ENCODE data around the gene MEOX1.

MEOX1 gene

DNA sequence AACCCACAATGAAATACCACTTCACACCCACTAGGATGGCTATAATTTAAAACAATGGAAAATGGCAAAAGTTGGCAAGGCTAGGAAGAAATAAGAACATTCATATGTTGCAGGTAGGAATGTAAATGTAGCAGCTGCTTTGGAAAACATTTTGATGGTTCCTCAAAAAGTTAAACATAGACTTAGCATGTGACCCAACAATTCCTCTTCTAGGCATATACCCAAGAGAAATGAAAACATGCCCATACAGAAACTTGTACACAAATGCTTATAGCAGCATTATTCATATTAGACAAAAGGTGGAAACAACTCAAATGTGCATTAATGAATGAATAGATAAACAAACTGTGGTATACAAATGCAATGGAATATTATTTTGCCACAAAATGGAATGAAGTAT, 36.1 kb downstream of the MEOX1 start:
- no peaks in the 10 kb centered on the region for H3K27me3 ChIP-seq (ENCODE audit: control insufficient read depth in 1 of 2, insufficient read depth in 2 of 2, low read length in 2 of 2)

DNA sequence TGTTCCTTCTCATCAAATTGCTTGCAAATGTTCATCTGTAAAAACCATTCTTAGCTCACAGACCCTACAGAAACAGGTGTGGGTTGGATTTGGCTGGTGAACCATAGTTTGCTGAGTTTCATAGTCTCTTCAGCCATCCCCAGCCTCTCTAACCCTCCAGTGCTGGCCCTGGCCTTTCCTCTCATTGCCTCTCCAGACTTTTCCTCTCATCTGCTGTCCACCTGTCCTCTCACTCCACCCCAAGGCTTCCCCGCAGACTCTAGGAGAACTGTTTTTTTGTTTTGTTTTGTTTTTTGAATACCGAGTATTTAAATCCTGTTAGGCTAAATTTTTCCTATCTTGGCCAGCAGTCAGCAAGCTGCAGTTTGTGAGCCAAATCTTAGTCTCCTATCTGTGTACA, 41.1 kb downstream of the MEOX1 start:
- Histone ChIP-seq H3K9ac (ENCODE audit: low read depth in 1 of 2, low read length in 2 of 2) (no peak overlapping the region), H3K4me1 (ENCODE audit: control insufficient read depth in 1 of 2, insufficient read depth in 2 of 2, low read length in 2 of 2) (peaks cover 0 to 3% of the 10 kb centered on the region in 2 donors), H3K27me3 (ENCODE audit: control insufficient read depth in 1 of 2, insufficient read depth in 2 of 2, low read length in 2 of 2) (no peaks in the 10 kb centered on the region), H3K4me3 (ENCODE audit: low read depth in 1 of 2, low read length in 2 of 2) (no peak overlapping the region), H3K27ac (ENCODE audit: low read depth, low read length) (no peak overlapping the region), H3K36me3 (ENCODE audit: control insufficient read depth in 1 of 2, insufficient read depth in 2 of 2, low read length in 2 of 2) (no peaks in the 10 kb centered on the region), H3K9me3 (ENCODE audit: control insufficient read depth in 1 of 2, low read length in 2 of 2) (no peaks in the 10 kb centered on the region)

More for the DNA sequence above, 36.1 kb downstream of the MEOX1 start:
- Histone ChIP-seq H3K9me3 (ENCODE audit: control insufficient read depth in 1 of 2, low read length in 2 of 2) (no peaks in the 10 kb centered on the region), H3K36me3 (ENCODE audit: control insufficient read depth in 1 of 2, insufficient read depth in 2 of 2, low read length in 2 of 2) (no peaks in the 10 kb centered on the region), H3K4me3 (ENCODE audit: low read depth in 1 of 2, low read length in 2 of 2) (no peak overlapping the region), H3K4me1 (ENCODE audit: control insufficient read depth in 1 of 2, insufficient read depth in 2 of 2, low read length in 2 of 2) (peaks cover 3 to 9% of the 10 kb centered on the region in 2 donors), H3K9ac (ENCODE audit: low read depth in 1 of 2, low read length in 2 of 2) (no peak overlapping the region), H3K27ac (ENCODE audit: low read depth, low read length) (no peak overlapping the region)

DNA sequence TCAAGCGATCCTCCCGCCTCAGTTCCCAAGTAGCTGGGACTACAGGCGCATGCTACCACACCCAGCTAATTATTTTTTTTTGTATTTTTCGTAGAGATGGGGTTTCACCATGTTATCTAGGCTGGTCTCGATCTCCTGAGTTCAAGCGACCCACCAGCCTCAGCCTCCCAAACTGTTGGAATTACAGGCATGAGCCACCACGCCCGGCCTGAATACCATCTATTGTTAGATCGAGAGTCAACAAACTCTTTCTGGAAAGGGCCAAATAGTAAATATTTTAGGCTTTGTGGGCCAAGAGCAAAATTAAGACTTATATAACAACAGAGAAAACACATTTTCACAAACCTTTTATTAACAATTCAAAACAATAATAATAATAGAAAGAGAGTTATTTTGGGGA, 41.6 kb downstream of the MEOX1 start:
- no peaks in the 10 kb centered on the region for H3K36me3 ChIP-seq (ENCODE audit: control insufficient read depth in 1 of 2, insufficient read depth in 2 of 2, low read length in 2 of 2)
- no peaks in the 10 kb centered on the region for H3K27me3 ChIP-seq (ENCODE audit: control insufficient read depth in 1 of 2, insufficient read depth in 2 of 2, low read length in 2 of 2)
- no peak overlapping the region for H3K27ac ChIP-seq (ENCODE audit: low read depth, low read length)
- no peak overlapping the region for H3K4me3 ChIP-seq (ENCODE audit: low read depth in 1 of 2, low read length in 2 of 2)
- no peaks in the 10 kb centered on the region for H3K9me3 ChIP-seq (ENCODE audit: control insufficient read depth in 1 of 2, low read length in 2 of 2)
- H3K9ac ChIP-seq (ENCODE audit: low read depth in 1 of 2, low read length in 2 of 2) = no peak overlapping the region
- peaks cover 0 to 3% of the 10 kb centered on the region in 2 donors for H3K4me1 ChIP-seq (ENCODE audit: control insufficient read depth in 1 of 2, insufficient read depth in 2 of 2, low read length in 2 of 2)

DNA sequence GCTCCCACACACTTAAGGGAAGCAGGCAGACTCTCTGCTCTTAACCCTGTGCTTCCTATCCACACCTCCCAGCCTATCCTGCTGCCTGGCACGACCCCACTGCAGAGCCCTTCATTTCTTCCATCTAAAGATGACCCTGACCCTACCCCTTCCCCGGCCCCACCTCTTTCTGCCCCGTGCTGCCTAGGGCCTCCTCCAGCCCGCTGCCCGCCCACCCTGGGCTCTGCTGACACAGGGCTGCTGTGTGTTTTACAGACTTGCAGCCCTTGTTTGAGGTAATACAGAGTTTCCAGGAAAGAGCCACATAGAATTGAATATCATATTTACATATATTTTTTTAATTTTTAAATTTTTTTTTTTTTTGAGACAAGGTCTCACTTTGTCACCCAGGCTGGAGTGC, 42.0 kb downstream of the MEOX1 start:
- no peak overlapping the region for H3K9ac ChIP-seq (ENCODE audit: low read depth in 1 of 2, low read length in 2 of 2)
- no peaks in the 10 kb centered on the region for H3K27me3 ChIP-seq (ENCODE audit: control insufficient read depth in 1 of 2, insufficient read depth in 2 of 2, low read length in 2 of 2)
- no peaks in the 10 kb centered on the region for H3K36me3 ChIP-seq (ENCODE audit: control insufficient read depth in 1 of 2, insufficient read depth in 2 of 2, low read length in 2 of 2)
- no peak overlapping the region for H3K4me3 ChIP-seq (ENCODE audit: low read depth in 1 of 2, low read length in 2 of 2)
- H3K4me1 ChIP-seq (ENCODE audit: control insufficient read depth in 1 of 2, insufficient read depth in 2 of 2, low read length in 2 of 2) = peaks cover 0 to 3% of the 10 kb centered on the region in 2 donors
- no peak overlapping the region for H3K27ac ChIP-seq (ENCODE audit: low read depth, low read length)
- H3K9me3 ChIP-seq (ENCODE audit: control insufficient read depth in 1 of 2, low read length in 2 of 2) = no peaks in the 10 kb centered on the region

DNA sequence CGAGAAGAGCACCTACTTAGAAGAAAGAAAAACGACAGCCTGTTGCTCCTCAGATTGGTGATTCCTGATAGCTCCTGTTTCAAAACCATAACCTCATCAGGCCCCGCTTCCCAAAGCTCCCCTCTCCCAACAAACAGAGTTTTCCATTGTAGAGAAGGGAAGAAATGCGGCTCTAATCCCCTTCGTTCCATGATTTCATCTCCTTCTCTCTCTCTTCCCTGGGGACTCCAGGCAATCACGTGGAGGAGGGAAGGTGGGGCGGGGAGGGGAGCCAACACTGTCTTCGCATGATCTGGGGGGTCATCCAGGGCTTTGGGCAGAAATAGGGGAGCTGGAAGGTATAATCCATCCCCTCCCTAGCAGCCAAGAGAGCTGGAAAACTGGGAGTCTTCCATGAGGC, 43.4 kb downstream of the MEOX1 start:
- Histone ChIP-seq H3K27me3 (ENCODE audit: control insufficient read depth in 1 of 2, insufficient read depth in 2 of 2, low read length in 2 of 2) (no peaks in the 10 kb centered on the region), H3K4me3 (ENCODE audit: low read depth in 1 of 2, low read length in 2 of 2) (no peak overlapping the region), H3K9ac (ENCODE audit: low read depth in 1 of 2, low read length in 2 of 2) (no peak overlapping the region), H3K36me3 (ENCODE audit: control insufficient read depth in 1 of 2, insufficient read depth in 2 of 2, low read length in 2 of 2) (no peaks in the 10 kb centered on the region), H3K9me3 (ENCODE audit: control insufficient read depth in 1 of 2, low read length in 2 of 2) (no peaks in the 10 kb centered on the region), H3K4me1 (ENCODE audit: control insufficient read depth in 1 of 2, insufficient read depth in 2 of 2, low read length in 2 of 2) (peaks cover 0 to 3% of the 10 kb centered on the region in 2 donors), H3K27ac (ENCODE audit: low read depth, low read length) (no peak overlapping the region)

DNA sequence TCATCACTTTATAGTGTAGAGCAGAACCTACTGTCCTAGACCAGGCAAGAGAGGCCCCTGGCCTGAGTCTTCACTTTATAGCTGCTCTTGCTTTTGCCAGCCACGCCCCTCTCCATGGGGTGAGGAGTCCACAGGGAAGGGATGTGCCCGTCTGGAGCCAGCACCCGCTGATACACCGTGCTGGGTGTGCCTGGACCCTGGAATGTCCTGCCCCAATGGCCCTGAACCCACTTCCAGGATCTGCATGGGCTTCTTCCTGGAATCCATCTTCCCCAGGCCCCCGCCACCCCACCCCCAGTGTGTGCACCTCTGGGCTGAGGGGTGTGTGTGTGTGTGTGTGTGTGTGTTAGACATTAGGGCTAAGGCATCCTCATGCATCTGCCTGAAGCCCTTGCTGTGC, 44.9 kb downstream of the MEOX1 start:
- no peak overlapping the region for H3K4me3 ChIP-seq (ENCODE audit: low read depth in 1 of 2, low read length in 2 of 2)
- peaks cover 0 to 3% of the 10 kb centered on the region in 2 donors for H3K4me1 ChIP-seq (ENCODE audit: control insufficient read depth in 1 of 2, insufficient read depth in 2 of 2, low read length in 2 of 2)
- no peak overlapping the region for H3K9ac ChIP-seq (ENCODE audit: low read depth in 1 of 2, low read length in 2 of 2)
- no peaks in the 10 kb centered on the region for H3K27me3 ChIP-seq (ENCODE audit: control insufficient read depth in 1 of 2, insufficient read depth in 2 of 2, low read length in 2 of 2)
- no peaks in the 10 kb centered on the region for H3K36me3 ChIP-seq (ENCODE audit: control insufficient read depth in 1 of 2, insufficient read depth in 2 of 2, low read length in 2 of 2)
- H3K9me3 ChIP-seq (ENCODE audit: control insufficient read depth in 1 of 2, low read length in 2 of 2) = no peaks in the 10 kb centered on the region
- H3K27ac ChIP-seq (ENCODE audit: low read depth, low read length) = no peak overlapping the region

DNA sequence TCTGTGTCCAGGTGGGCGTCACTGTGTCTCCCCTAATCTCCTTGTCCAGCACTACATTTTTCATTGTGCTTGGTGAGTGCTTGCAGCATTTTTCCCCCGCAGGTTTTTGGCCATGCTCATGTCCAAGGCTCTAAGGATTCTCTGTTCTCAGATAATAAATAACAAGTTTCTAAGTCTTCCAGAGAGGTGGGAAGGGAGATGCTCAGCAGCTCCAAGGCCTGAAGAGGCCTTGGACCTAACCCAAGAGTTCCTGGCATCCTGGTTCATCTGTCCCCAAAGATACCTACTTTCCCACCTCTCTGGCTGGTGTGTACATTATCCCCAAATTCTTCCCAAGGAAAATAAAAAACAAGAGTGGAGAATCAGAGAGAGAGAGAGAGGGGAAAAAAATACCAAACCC, 45.3 kb downstream of the MEOX1 start:
- Histone ChIP-seq H3K27ac (ENCODE audit: low read depth, low read length) (no peak overlapping the region), H3K4me3 (ENCODE audit: low read depth in 1 of 2, low read length in 2 of 2) (no peak overlapping the region), H3K9me3 (ENCODE audit: control insufficient read depth in 1 of 2, low read length in 2 of 2) (peaks cover 0 to 4% of the 10 kb centered on the region in 2 donors), H3K27me3 (ENCODE audit: control insufficient read depth in 1 of 2, insufficient read depth in 2 of 2, low read length in 2 of 2) (no peaks in the 10 kb centered on the region), H3K4me1 (ENCODE audit: control insufficient read depth in 1 of 2, insufficient read depth in 2 of 2, low read length in 2 of 2) (peaks cover 0 to 3% of the 10 kb centered on the region in 2 donors), H3K36me3 (ENCODE audit: control insufficient read depth in 1 of 2, insufficient read depth in 2 of 2, low read length in 2 of 2) (no peaks in the 10 kb centered on the region), H3K9ac (ENCODE audit: low read depth in 1 of 2, low read length in 2 of 2) (no peak overlapping the region)

DNA sequence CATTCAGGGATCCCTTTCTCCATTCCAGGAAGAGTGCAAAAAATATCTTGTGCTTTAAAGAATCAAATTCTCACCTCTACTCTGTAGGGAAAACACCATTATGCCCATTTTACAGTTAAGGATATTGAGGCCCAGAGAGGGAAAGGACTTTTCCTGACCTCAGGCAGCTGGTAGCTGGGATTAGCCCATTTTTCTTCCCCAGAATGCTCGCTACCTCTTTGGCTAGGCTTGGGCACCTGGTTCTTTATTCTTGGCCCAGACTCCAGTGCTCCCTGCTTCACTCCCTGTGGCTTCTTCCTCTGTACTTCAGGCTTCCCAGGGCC, 45.7 kb downstream of the MEOX1 start:
- Histone ChIP-seq H3K27me3 (ENCODE audit: control insufficient read depth in 1 of 2, insufficient read depth in 2 of 2, low read length in 2 of 2) (no peaks in the 10 kb centered on the region), H3K4me1 (ENCODE audit: control insufficient read depth in 1 of 2, insufficient read depth in 2 of 2, low read length in 2 of 2) (peaks cover 0 to 3% of the 10 kb centered on the region in 2 donors), H3K36me3 (ENCODE audit: control insufficient read depth in 1 of 2, insufficient read depth in 2 of 2, low read length in 2 of 2) (no peaks in the 10 kb centered on the region)

DNA sequence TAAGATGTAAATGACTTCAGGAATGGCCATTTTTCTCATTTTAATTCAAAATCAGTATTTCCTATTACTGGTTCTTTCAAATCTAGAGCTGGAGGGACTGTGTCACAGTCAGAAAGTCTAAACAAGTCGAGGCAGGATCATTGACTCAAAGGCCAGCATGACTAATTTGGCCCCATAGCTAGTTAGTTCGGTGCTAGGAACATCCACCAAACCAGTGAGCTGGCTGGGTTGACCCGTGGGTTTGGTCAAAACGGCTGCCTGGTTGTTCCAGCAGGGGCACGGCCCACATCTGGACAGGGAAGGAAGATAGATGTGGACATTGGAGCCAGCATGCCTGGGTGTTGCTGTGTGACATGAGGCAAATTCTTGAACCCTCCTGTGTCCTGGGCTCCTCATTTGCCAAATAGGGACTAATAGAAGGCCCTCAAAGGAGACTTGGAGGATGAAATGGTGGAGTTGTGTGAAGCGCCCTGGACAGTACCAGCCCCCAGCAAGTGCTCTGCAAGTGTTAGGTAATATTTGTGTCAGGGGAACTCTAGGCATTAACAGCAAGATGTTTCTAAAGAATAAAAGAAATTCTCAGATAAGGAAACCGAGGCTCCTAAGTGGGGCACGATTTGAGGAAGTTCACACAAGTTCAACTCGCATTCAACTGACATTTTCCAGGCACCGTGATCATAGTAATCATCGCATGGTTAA, 46.2 kb downstream of the MEOX1 start:
- no peak overlapping the region for H3K4me3 ChIP-seq (ENCODE audit: low read depth in 1 of 2, low read length in 2 of 2)
- H3K27me3 ChIP-seq (ENCODE audit: control insufficient read depth in 1 of 2, insufficient read depth in 2 of 2, low read length in 2 of 2) = no peaks in the 10 kb centered on the region
- H3K4me1 ChIP-seq (ENCODE audit: control insufficient read depth in 1 of 2, insufficient read depth in 2 of 2, low read length in 2 of 2) = peaks cover 0 to 3% of the 10 kb centered on the region in 2 donors
- H3K36me3 ChIP-seq (ENCODE audit: control insufficient read depth in 1 of 2, insufficient read depth in 2 of 2, low read length in 2 of 2) = no peaks in the 10 kb centered on the region
- peaks cover 0 to 5% of the 10 kb centered on the region in 2 donors for H3K9me3 ChIP-seq (ENCODE audit: control insufficient read depth in 1 of 2, low read length in 2 of 2)
- no peak overlapping the region for H3K27ac ChIP-seq (ENCODE audit: low read depth, low read length)
- H3K9ac ChIP-seq (ENCODE audit: low read depth in 1 of 2, low read length in 2 of 2) = no peak overlapping the region

More for the DNA sequence above, 45.7 kb downstream of the MEOX1 start:
- Histone ChIP-seq H3K9ac (ENCODE audit: low read depth in 1 of 2, low read length in 2 of 2) (no peak overlapping the region), H3K9me3 (ENCODE audit: control insufficient read depth in 1 of 2, low read length in 2 of 2) (peaks cover 0 to 5% of the 10 kb centered on the region in 2 donors), H3K27ac (ENCODE audit: low read depth, low read length) (no peak overlapping the region), H3K4me3 (ENCODE audit: low read depth in 1 of 2, low read length in 2 of 2) (no peak overlapping the region)

DNA sequence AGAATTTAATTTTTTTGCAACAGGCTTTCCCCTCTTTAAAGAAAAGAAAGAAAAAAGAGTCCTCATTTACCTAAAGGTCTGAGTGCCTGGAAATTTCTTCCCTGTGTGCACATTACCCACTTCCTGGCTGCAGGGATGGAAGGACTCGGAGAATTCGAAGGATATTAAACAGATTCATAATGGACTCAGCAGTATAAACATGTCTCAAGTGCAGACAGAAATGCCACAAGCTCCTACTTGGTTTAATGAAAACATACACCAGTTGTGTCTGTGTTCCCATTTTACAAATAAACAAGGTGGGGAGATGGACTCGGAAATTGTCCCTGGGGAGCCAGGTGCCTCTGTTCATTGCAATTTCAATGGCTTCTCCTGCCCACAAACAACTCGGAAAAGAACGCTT, 47.2 kb downstream of the MEOX1 start:
- Histone ChIP-seq H3K9ac (ENCODE audit: low read depth in 1 of 2, low read length in 2 of 2) (no peak overlapping the region), H3K27ac (ENCODE audit: low read depth, low read length) (no peak overlapping the region), H3K36me3 (ENCODE audit: control insufficient read depth in 1 of 2, insufficient read depth in 2 of 2, low read length in 2 of 2) (no peaks in the 10 kb centered on the region), H3K4me3 (ENCODE audit: low read depth in 1 of 2, low read length in 2 of 2) (no peak overlapping the region), H3K9me3 (ENCODE audit: control insufficient read depth in 1 of 2, low read length in 2 of 2) (peaks cover 0 to 5% of the 10 kb centered on the region in 2 donors), H3K4me1 (ENCODE audit: control insufficient read depth in 1 of 2, insufficient read depth in 2 of 2, low read length in 2 of 2) (peaks cover 0 to 3% of the 10 kb centered on the region in 2 donors), H3K27me3 (ENCODE audit: control insufficient read depth in 1 of 2, insufficient read depth in 2 of 2, low read length in 2 of 2) (no peaks in the 10 kb centered on the region)

Data from duodenal mucosa (tissue), 2 donors.